Forelimb muscle (tissue), 1 donor: ENCODE data around the gene ERLIN1. TPM values are rescaled to one million over a fixed set of nuclear protein-coding genes. Genes with fewer than 3 reads are reported as not detected.

Source experiments
- DNase-seq: peaks from one replicate; pipeline ENCODE4 v3.0.0-alpha.2; 2013; ENCODE audit warnings: low read depth
- polyA plus RNA-seq: library from polyadenylated mRNA; unstranded; fragments of 120-200 nt; gene quantifications from one replicate; pipeline ENCODE4 v1.2.1, GENCODE V29; 2013; ENCODE audit not compliant: insufficient read length

ERLIN1 gene
- polyA plus RNA-seq = 27.2 TPM

GRCh38 chr10:100185364-100186252 is at the start of gene ERLIN1:
Gene ERLIN1, minus strand, starts transcription at chr10:100186029. Its CDS starts 403 bp downstream, at chr10:100185626.
- peak; percentile 84 for DNase-seq

- no peak for DNase-seq
These were observed 46.3 kb upstream of the ERLIN1 start for GRCh38 chr10:100232101-100232500.

GRCh38 chr10:100229819-100230422 is 44.1 kb upstream of the ERLIN1 start:
- no peak for DNase-seq

- DNase-seq = no peak
These were observed 38.0 kb upstream of the ERLIN1 start for GRCh38 chr10:100223879-100224278.

- no peak for DNase-seq
These were observed 36.7 kb upstream of the ERLIN1 start for GRCh38 chr10:100222529-100222928.

- DNase-seq = no peak
These were observed 30.2 kb upstream of the ERLIN1 start for GRCh38 chr10:100216006-100216405.

- no peak for DNase-seq
These were observed 23.5 kb upstream of the ERLIN1 start for GRCh38 chr10:100209303-100209702.

- no peak for DNase-seq
These were observed 22.4 kb upstream of the ERLIN1 start for GRCh38 chr10:100208276-100208675.

- no peak for DNase-seq
These were observed 18.5 kb upstream of the ERLIN1 start for GRCh38 chr10:100204370-100204769.

- no peak for DNase-seq
These were observed 15.7 kb upstream of the ERLIN1 start for GRCh38 chr10:100201549-100201948.

- DNase-seq = no peak
These were observed 8.9 kb upstream of the ERLIN1 start for GRCh38 chr10:100194711-100195110.

- no peak for DNase-seq
These were observed 6.5 kb upstream of the ERLIN1 start for GRCh38 chr10:100192350-100192749.

GRCh38 chr10:100186253-100187212 is 704 bp upstream of the ERLIN1 start:
- no peak for DNase-seq

- no peak for DNase-seq
These were observed 989 bp downstream of the ERLIN1 start for GRCh38 chr10:100184840-100185239.

- DNase-seq = no peak
These were observed 1.4 kb downstream of the ERLIN1 start for GRCh38 chr10:100184426-100184825.

GRCh38 chr10:100183481-100183880 is 2.3 kb downstream of the ERLIN1 start:
- DNase-seq = no peak

GRCh38 chr10:100182908-100183307 is 2.9 kb downstream of the ERLIN1 start:
- no peak for DNase-seq

- no peak for DNase-seq
These were observed 3.5 kb downstream of the ERLIN1 start for GRCh38 chr10:100182281-100182680.

- no peak for DNase-seq
These were observed 10.0 kb downstream of the ERLIN1 start for GRCh38 chr10:100175875-100176274.

GRCh38 chr10:100174699-100175677 is 10.8 kb downstream of the ERLIN1 start:
- no peak for DNase-seq

- no peak for DNase-seq
These were observed 12.8 kb downstream of the ERLIN1 start for GRCh38 chr10:100173035-100173434.
